B cell (primary cell): ENCODE measurements around the gene C20orf204. TPM values are rescaled to one million over a fixed set of nuclear protein-coding genes. Genes with fewer than 3 reads are reported as not detected.

Experiments
- ATAC-seq: fragments of 200-7000 bp; cut with Tn5 transposase; one replicate; pipeline ENCODE4 v1.10.0; 2021; ENCODE audit warnings: low read depth, mild to moderate bottlenecking, moderate number of reproducible peaks, moderate library complexity
- CTCF ChIA-PET: fragments of 350-600 bp; sonication (Branson Sonifier 250); formaldehyde crosslinking; loops from one replicate; lab custom pipeline; 2021; ENCODE audit warnings: antibody characterized with exemption, inconsistent platforms; lab: Charles Lee
- POLR2A ChIA-PET: fragments of 350-600 bp; sonication (Branson Sonifier 250); formaldehyde crosslinking; loops from one replicate; lab custom pipeline; 2021; ENCODE audit warnings: antibody characterized with exemption; lab: Charles Lee
- DNase-seq: peaks from one replicate; pipeline ENCODE4 v3.0.0; 2013
- H2AFZ ChIP-seq: 2 replicates; pipeline ENCODE4 v1.6.1; 2012; ENCODE audit warnings: mild to moderate bottlenecking, low read depth, low read length; ENCODE audit not compliant: insufficient read depth, poor library complexity, severe bottlenecking
- H3K27ac ChIP-seq, 2 donors: 1 replicate in 1 of 2; 2 replicates in 1 of 2; pipeline ENCODE4 v1.5.1; 2012 to 2013; ENCODE audit warnings: low read length in 2 of 2, mild to moderate bottlenecking in 2 of 2, moderate library complexity in 1 of 2
- H3K27me3 ChIP-seq, 4 experiments: fragments of 200-600 bp in 1 of 4; sonication (generic) in 1 of 4; replicated peaks in 1 of 4; 1 replicate in 2 of 4; 2 replicates in 2 of 4; pipeline versions ENCODE4 v1.6.1 to v1.7.0; 2013 to 2016; ENCODE audit warnings: low read length in 3 of 4, mild to moderate bottlenecking in 2 of 4, mixed read lengths in 1 of 4, moderate library complexity in 1 of 4; ENCODE audit not compliant: insufficient read depth in 4 of 4, control insufficient read depth in 3 of 4; ENCODE audit errors: control extremely low read depth in 1 of 4
- H3K36me3 ChIP-seq, 2 experiments: replicated peaks in 1 of 2; 1 replicate in 1 of 2; 2 replicates in 1 of 2; pipeline versions ENCODE4 v1.6.1 to v1.7.1; 2013; ENCODE audit warnings: low read length in 1 of 2; ENCODE audit not compliant: insufficient read depth in 2 of 2, control insufficient read depth in 1 of 2; ENCODE audit errors: control extremely low read depth in 1 of 2, extremely low read depth in 1 of 2
- H3K4me1 ChIP-seq, 2 donors: fragments of 200-600 bp in 1 of 2; sonication (generic) in 1 of 2; 1 replicate in 1 of 2; 2 replicates in 1 of 2; pipeline versions ENCODE4 v1.5.1 to v1.6.1; 2013 to 2017; ENCODE audit warnings: low read length in 2 of 2; ENCODE audit not compliant: control insufficient read depth in 2 of 2, insufficient read depth in 2 of 2
- H3K4me2 ChIP-seq: replicated peaks from 2 replicates; pipeline ENCODE3; 2012; ENCODE audit warnings: mild to moderate bottlenecking, low read depth, low read length; ENCODE audit not compliant: poor library complexity, severe bottlenecking
- H3K4me3 ChIP-seq, 5 experiments: fragments of 200-600 bp in 1 of 5; sonication (generic) in 1 of 5; 1 replicate in 3 of 5; 2 replicates in 2 of 5; pipeline versions ENCODE4 v1.5.1 to v1.7.0; 2011 to 2016; ENCODE audit warnings: low read length in 4 of 5, mild to moderate bottlenecking in 4 of 5, low read depth in 2 of 5, control low read depth in 1 of 5, moderate library complexity in 1 of 5; ENCODE audit not compliant: insufficient read depth in 1 of 5; ENCODE audit errors: control extremely low read depth in 1 of 5, extremely low read depth in 1 of 5
- H3K79me2 ChIP-seq: fragments of 200-600 bp; sonication (generic); one replicate; pipeline ENCODE4 v1.6.0; 2016; ENCODE audit warnings: low read length; ENCODE audit not compliant: control insufficient read depth, insufficient read depth
- H3K9ac ChIP-seq: fragments of 200-600 bp; sonication (generic); 2 replicates; pipeline ENCODE4 v1.6.1; 2017; ENCODE audit warnings: mild to moderate bottlenecking, low read length, moderate library complexity
- H3K9me3 ChIP-seq, 3 donors: one replicate each; pipeline versions ENCODE4 v1.6.1 to v1.7.1; 2013; ENCODE audit warnings: low read length in 2 of 3; ENCODE audit not compliant: control insufficient read depth in 2 of 3, insufficient read depth in 1 of 3; ENCODE audit errors: control extremely low read depth in 1 of 3
- H4K20me1 ChIP-seq: 2 replicates; pipeline ENCODE4 v1.6.0; 2012; ENCODE audit warnings: mild to moderate bottlenecking, low read length; ENCODE audit not compliant: insufficient read depth, control insufficient read depth, poor library complexity, severe bottlenecking
- H3K27ac Mint-ChIP-seq: one replicate; pipeline ENCODE4 v1.8.0; 2021; ENCODE audit warnings: mixed read lengths
- H3K27me3 Mint-ChIP-seq: one replicate; pipeline ENCODE4 v1.8.0; 2021; ENCODE audit warnings: mixed read lengths
- H3K4me1 Mint-ChIP-seq: one replicate; pipeline ENCODE4 v1.8.0; 2021; ENCODE audit warnings: mixed read lengths
- H3K4me3 Mint-ChIP-seq: one replicate; pipeline ENCODE4 v1.8.0; 2021; ENCODE audit warnings: mixed read lengths
- H3K9me3 Mint-ChIP-seq: one replicate; pipeline ENCODE4 v1.8.0; 2022; ENCODE audit warnings: mixed read lengths; ENCODE audit not compliant: insufficient read depth
- EZH2 ChIP-seq: IDR thresholded peaks from 2 replicates; pipeline ENCODE4 v1.6.1; 2012; ENCODE audit warnings: borderline replicate concordance, low read depth, mild to moderate bottlenecking, moderate library complexity, low read length; ENCODE audit not compliant: insufficient read depth, poor library complexity, severe bottlenecking
- WGBS: methylation state at CpG from one replicate; pipeline ENCODE4 v1.1.5; 2013; ENCODE audit warnings: missing lambda C conversion rate; ENCODE audit not compliant: insufficient coverage; 5-methylcytosine and 5-hydroxymethylcytosine counted together
- intact Hi-C: fragments of 100-400 bp; cut with micrococcal nuclease; formaldehyde crosslinking; loops from one replicate; pipeline ENCODE4 v1.10.0; 2022
- polyA plus RNA-seq: library from polyadenylated mRNA; depleted of rRNA; stranded (reverse); fragments of >200 nt; gene quantifications from 2 replicates; pipeline ENCODE4 v1.2.3, GENCODE V29; 2012
- total RNA-seq, 2 donors: library from RNA; stranded (reverse); fragments of 120-200 nt in 1 of 2; gene quantifications; 1 replicate in 1 of 2; 2 replicates in 1 of 2; pipeline versions ENCODE4 v1.2.3 to v1.2.4, GENCODE V29; 2013 to 2022
- TF ChIP-seq, protein P1 (sequence below): fragments of 200-600 bp; IDR thresholded peaks from one replicate; pipeline ENCODE4 v1.8.0; 2022; ENCODE audit warnings: antibody characterized with exemption, mild to moderate bottlenecking

Gene C20orf204
- total and polyA plus RNA-seq, 2 donors (not counting 1 experiment from before 2014, with no cell fraction given) = 0.24 to 2.5 TPM

GRCh38 chr20:64055893-64056638 lies 20.1 kb downstream of the C20orf204 start:
- Mint-ChIP-seq H3K27me3 (peaks cover 23% of the 10 kb centered on the region), H3K9me3 (no peaks in the 10 kb centered on the region), H3K4me3 (no peak overlapping the region), H3K4me1 (peaks cover 15% of the 10 kb centered on the region), H3K27ac (peak overlapping the region; percentile 26)
- CTCF ChIA-PET = no interaction called here
- Histone ChIP-seq H4K20me1 (no peaks in the 10 kb centered on the region), H3K4me3 (no peak overlapping the region), H3K9me3 (peaks cover 0 to 8% (median 0%) of the 10 kb centered on the region in 3 donors), H3K27ac (no peak overlapping the region), H3K9ac (no peak overlapping the region), H2AFZ (no peak overlapping the region), H3K4me1 (peaks cover 9 to 18% of the 10 kb centered on the region in 2 donors), H3K79me2 (no peaks in the 10 kb centered on the region), H3K36me3 (no peaks in the 10 kb centered on the region), H3K27me3 (peaks cover 0 to 52% (median 18%) of the 10 kb centered on the region in 4 experiments), H3K4me2 (no peak overlapping the region)
- no peak for ATAC-seq
- POLR2A ChIA-PET = no interaction called here
- TF ChIP-seq, protein P1, sequence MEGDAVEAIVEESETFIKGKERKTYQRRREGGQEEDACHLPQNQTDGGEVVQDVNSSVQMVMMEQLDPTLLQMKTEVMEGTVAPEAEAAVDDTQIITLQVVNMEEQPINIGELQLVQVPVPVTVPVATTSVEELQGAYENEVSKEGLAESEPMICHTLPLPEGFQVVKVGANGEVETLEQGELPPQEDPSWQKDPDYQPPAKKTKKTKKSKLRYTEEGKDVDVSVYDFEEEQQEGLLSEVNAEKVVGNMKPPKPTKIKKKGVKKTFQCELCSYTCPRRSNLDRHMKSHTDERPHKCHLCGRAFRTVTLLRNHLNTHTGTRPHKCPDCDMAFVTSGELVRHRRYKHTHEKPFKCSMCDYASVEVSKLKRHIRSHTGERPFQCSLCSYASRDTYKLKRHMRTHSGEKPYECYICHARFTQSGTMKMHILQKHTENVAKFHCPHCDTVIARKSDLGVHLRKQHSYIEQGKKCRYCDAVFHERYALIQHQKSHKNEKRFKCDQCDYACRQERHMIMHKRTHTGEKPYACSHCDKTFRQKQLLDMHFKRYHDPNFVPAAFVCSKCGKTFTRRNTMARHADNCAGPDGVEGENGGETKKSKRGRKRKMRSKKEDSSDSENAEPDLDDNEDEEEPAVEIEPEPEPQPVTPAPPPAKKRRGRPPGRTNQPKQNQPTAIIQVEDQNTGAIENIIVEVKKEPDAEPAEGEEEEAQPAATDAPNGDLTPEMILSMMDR = no peak
- TF ChIP-seq EZH2 = no peak
- WGBS = 48% methylated on average over 22 of the region's 22 CpGs
- no peak for DNase-seq
- intact Hi-C loops = no loop called here

GRCh38 chr20:64056639-64056888 lies 20.6 kb downstream of the C20orf204 start:
- Mint-ChIP-seq H3K27ac (no peak overlapping the region), H3K27me3 (peaks cover 23% of the 10 kb centered on the region), H3K9me3 (no peaks in the 10 kb centered on the region), H3K4me3 (no peak overlapping the region), H3K4me1 (peaks cover 15% of the 10 kb centered on the region)
- no peaks in the 10 kb centered on the region for H3K36me3 ChIP-seq
- ChIA-PET POLR2A (no interaction called here), CTCF (interaction anchor here (1.1 to 1.3 kb wide), 2 partner anchors 15 to 18 kb away, joined by 5 to 6 read pairs; no protein-coding TSS in a partner anchor)
- DNase-seq = no peak
- no peak overlapping the region for H3K9ac ChIP-seq
- peaks cover 0 to 8% (median 0%) of the 10 kb centered on the region in 3 donors for H3K9me3 ChIP-seq
- whole genome bisulfite sequencing = 65% methylated on average over 7 of the region's 7 CpGs
- H3K4me1 ChIP-seq = peaks cover 9 to 18% of the 10 kb centered on the region in 2 donors
- peaks cover 0 to 47% (median 14%) of the 10 kb centered on the region in 4 experiments for H3K27me3 ChIP-seq
- no peak overlapping the region for H2AFZ ChIP-seq
- no peak for ATAC-seq
- TF ChIP-seq, protein P1 = no peak
- TF ChIP-seq EZH2 = no peak
- no peak overlapping the region for H3K4me2 ChIP-seq
- no peak overlapping the region for H3K4me3 ChIP-seq
- no peaks in the 10 kb centered on the region for H4K20me1 ChIP-seq
- intact Hi-C loops = no loop called here
- no peaks in the 10 kb centered on the region for H3K79me2 ChIP-seq
- no peak overlapping the region for H3K27ac ChIP-seq
